ENCODE measurements around the gene ABCC11. TPM values are rescaled to one million over a fixed set of nuclear protein-coding genes. Genes with fewer than 3 reads are reported as not detected.
A peak's percentile ranks its signal among the peaks of the same experiment; 100 is the strongest.

Gene ABCC11
- total RNA-seq, 1 experiment from 2014 or later = 0.34 TPM

DNA sequence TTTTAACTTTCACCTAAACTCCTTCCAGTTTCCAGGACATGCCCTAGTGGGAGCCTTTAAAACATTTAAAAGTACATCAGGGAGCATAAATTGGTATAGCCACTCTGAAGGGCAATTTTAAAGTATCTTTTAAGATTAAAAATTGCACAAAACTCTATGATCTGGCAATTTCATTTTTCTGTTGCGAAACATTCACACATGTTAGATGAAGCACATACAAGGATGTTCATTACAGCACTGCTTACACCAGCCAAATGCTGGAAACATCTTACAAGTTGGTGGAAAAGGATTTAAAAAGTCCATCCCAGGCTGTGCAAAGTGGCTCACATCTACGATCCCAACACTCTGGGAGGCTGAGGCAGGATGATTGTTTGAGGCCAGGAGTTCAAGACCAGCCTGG is 29.6 kb downstream of the ABCC11 start:
- no peaks in the 10 kb centered on the region for H3K9me3 ChIP-seq
- CTCF ChIA-PET = no interaction called here
- Mint-ChIP-seq H3K27ac (ENCODE audit: unreplicated experiment) (no peak overlapping the region), H3K36me3 (ENCODE audit: insufficient read depth, unreplicated experiment) (no peaks in the 10 kb centered on the region), H3K9me3 (ENCODE audit: unreplicated experiment) (no peaks in the 10 kb centered on the region), H3K4me3 (ENCODE audit: unreplicated experiment) (no peak overlapping the region), H3K4me1 (ENCODE audit: low read depth, unreplicated experiment) (peaks cover 8% of the 10 kb centered on the region), H3K27me3 (ENCODE audit: insufficient read depth, unreplicated experiment) (no peaks in the 10 kb centered on the region)
- H3K4me3 ChIP-seq (ENCODE audit: low read depth, low read length) = no peak overlapping the region
- no peaks in the 10 kb centered on the region for H3K36me3 ChIP-seq (ENCODE audit: control insufficient read depth, insufficient read depth, low read length)
- BruUV-seq (replicated peaks) = no TSS peak
- H3K4me1 ChIP-seq = peaks cover 13% of the 10 kb centered on the region
- POLR2A ChIA-PET = no interaction called here
- DNase-seq = no peak
- TF ChIP-seq, protein P1, sequence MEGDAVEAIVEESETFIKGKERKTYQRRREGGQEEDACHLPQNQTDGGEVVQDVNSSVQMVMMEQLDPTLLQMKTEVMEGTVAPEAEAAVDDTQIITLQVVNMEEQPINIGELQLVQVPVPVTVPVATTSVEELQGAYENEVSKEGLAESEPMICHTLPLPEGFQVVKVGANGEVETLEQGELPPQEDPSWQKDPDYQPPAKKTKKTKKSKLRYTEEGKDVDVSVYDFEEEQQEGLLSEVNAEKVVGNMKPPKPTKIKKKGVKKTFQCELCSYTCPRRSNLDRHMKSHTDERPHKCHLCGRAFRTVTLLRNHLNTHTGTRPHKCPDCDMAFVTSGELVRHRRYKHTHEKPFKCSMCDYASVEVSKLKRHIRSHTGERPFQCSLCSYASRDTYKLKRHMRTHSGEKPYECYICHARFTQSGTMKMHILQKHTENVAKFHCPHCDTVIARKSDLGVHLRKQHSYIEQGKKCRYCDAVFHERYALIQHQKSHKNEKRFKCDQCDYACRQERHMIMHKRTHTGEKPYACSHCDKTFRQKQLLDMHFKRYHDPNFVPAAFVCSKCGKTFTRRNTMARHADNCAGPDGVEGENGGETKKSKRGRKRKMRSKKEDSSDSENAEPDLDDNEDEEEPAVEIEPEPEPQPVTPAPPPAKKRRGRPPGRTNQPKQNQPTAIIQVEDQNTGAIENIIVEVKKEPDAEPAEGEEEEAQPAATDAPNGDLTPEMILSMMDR (IDR thresholded peaks at IDR 0.05; ENCODE audit: insufficient read depth in 1 of 2, low read depth in 1 of 2, low read length in 1 of 2, severe bottlenecking in 1 of 2, unreplicated experiment in 1 of 2) = no peak
- no peaks in the 10 kb centered on the region for H3K27me3 ChIP-seq (replicated peaks; ENCODE audit: control insufficient read depth, insufficient read depth, low read length)
- intact Hi-C loops (cut with micrococcal nuclease; ENCODE audit: unreplicated experiment) = no loop called here

DNA sequence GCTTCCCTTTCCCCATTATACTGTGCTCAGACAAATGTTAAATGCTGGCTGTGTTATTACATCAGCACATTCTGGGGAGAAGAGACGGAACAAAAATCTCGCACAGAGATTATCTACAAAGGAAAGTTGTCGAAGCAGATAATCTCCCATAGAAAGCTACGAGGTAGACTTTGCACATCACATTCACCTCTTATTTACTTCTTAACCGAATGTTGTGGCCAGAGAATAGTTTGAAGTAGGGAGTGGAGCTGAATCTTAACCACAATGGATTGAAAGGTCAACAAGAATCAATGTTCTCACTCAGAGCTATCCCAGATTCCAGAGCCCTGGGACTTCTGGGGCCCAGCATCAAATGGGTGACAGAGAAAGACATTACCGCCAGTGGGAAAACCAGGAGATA is 31.6 kb downstream of the ABCC11 start:
- peak in 1 of 2 experiments; percentile 3 for DNase-seq
- H3K9me3 Mint-ChIP-seq (ENCODE audit: unreplicated experiment) = no peaks in the 10 kb centered on the region
- intact Hi-C loops (cut with micrococcal nuclease; ENCODE audit: unreplicated experiment) = no loop called here
- no peaks in the 10 kb centered on the region for H3K27me3 Mint-ChIP-seq (ENCODE audit: insufficient read depth, unreplicated experiment)
- peak overlapping the region; percentile 40 for H3K4me3 Mint-ChIP-seq (ENCODE audit: unreplicated experiment)
- no peak overlapping the region for H3K27ac Mint-ChIP-seq (ENCODE audit: unreplicated experiment)
- BruUV-seq (replicated peaks) = no TSS peak
- peaks cover 13% of the 10 kb centered on the region for H3K4me1 ChIP-seq
- TF ChIP-seq, protein P1 (IDR thresholded peaks at IDR 0.05; ENCODE audit: insufficient read depth in 1 of 2, low read depth in 1 of 2, low read length in 1 of 2, severe bottlenecking in 1 of 2, unreplicated experiment in 1 of 2) = no peak
- H3K4me3 ChIP-seq (ENCODE audit: low read depth, low read length) = no peak overlapping the region
- peaks cover 8% of the 10 kb centered on the region for H3K4me1 Mint-ChIP-seq (ENCODE audit: low read depth, unreplicated experiment)
- no peaks in the 10 kb centered on the region for H3K9me3 ChIP-seq
- ChIA-PET POLR2A (interaction anchor here (0.5 kb wide), 1 partner anchor 29 kb away, joined by 3 read pairs; no protein-coding TSS in a partner anchor), CTCF (no interaction called here)
- no peaks in the 10 kb centered on the region for H3K36me3 ChIP-seq (ENCODE audit: control insufficient read depth, insufficient read depth, low read length)
- no peaks in the 10 kb centered on the region for H3K27me3 ChIP-seq (replicated peaks; ENCODE audit: control insufficient read depth, insufficient read depth, low read length)
- H3K36me3 Mint-ChIP-seq (ENCODE audit: insufficient read depth, unreplicated experiment) = no peaks in the 10 kb centered on the region

DNA sequence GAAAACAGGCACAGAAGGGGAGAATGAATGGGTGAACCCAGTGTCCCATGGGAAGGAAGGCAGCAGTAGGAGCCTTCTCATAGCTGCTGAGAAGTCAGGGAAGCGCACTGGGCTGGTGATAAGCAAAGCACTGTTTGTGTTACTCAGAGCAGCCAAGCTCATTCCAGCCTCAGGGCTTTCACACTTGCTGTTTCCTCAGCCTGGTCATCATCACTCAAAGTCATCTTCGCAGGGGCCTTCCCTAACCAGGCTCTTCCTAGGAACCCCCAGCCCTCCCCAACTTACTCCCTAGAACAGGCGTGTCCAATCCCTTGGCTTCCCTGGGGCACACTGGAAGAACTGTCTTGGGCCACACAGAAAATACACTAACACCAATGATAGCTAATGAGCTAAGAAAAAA is 35.3 kb downstream of the ABCC11 start:
- DNase-seq = no peak
- Mint-ChIP-seq H3K4me1 (ENCODE audit: low read depth, unreplicated experiment) (peaks cover 10% of the 10 kb centered on the region), H3K27me3 (ENCODE audit: insufficient read depth, unreplicated experiment) (no peaks in the 10 kb centered on the region), H3K4me3 (ENCODE audit: unreplicated experiment) (no peak overlapping the region), H3K9me3 (ENCODE audit: unreplicated experiment) (no peaks in the 10 kb centered on the region), H3K27ac (ENCODE audit: unreplicated experiment) (no peak overlapping the region), H3K36me3 (ENCODE audit: insufficient read depth, unreplicated experiment) (peaks cover 2% of the 10 kb centered on the region)
- no TSS peak for BruUV-seq (replicated peaks)
- POLR2A ChIA-PET = no interaction called here
- no peaks in the 10 kb centered on the region for H3K27me3 ChIP-seq (replicated peaks; ENCODE audit: control insufficient read depth, insufficient read depth, low read length)
- no peak overlapping the region for H3K4me3 ChIP-seq (ENCODE audit: low read depth, low read length)
- no peaks in the 10 kb centered on the region for H3K9me3 ChIP-seq
- H3K4me1 ChIP-seq = peaks cover 13% of the 10 kb centered on the region
- CTCF ChIA-PET = interaction anchor here (0.7 to 1.0 kb wide), 2 partner anchors 284 to 418 kb away, joined by 3 to 4 read pairs; no protein-coding TSS in a partner anchor
- intact Hi-C loops (cut with micrococcal nuclease; ENCODE audit: unreplicated experiment) = no loop called here
- TF ChIP-seq, protein P1 (IDR thresholded peaks at IDR 0.05; ENCODE audit: insufficient read depth in 1 of 2, low read depth in 1 of 2, low read length in 1 of 2, severe bottlenecking in 1 of 2, unreplicated experiment in 1 of 2) = no peak
- no peaks in the 10 kb centered on the region for H3K36me3 ChIP-seq (ENCODE audit: control insufficient read depth, insufficient read depth, low read length)
